ENCODE measurements around the gene C2CD4B. TPM values are rescaled to one million over a fixed set of nuclear protein-coding genes. Genes with fewer than 3 reads are reported as not detected.

Gene C2CD4B
- total RNA-seq, 1 donor from 2014 or later: not detected

GRCh38 chr15:62165793-62166375, 799 bp upstream of the C2CD4B start:
- no peak for TF ChIP-seq CTCF (IDR thresholded peaks at IDR 0.05; ENCODE audit: unreplicated experiment)
- Mint-ChIP-seq H3K4me3 (peak overlapping the region; percentile 63), H3K27me3 (ENCODE audit: low read depth) (peaks cover 78% of the 10 kb centered on the region), H3K4me1 (peaks cover 11% of the 10 kb centered on the region), H3K36me3 (no peaks in the 10 kb centered on the region), H3K9me3 (no peaks in the 10 kb centered on the region), H3K27ac (no peak overlapping the region)
- no peak for DNase-seq (ENCODE audit: low spot score in 2 of 2, unreplicated experiment in 2 of 2)

GRCh38 chr15:62164396-62165103, 535 bp downstream of the C2CD4B start:
- no peak overlapping the region for H3K27ac Mint-ChIP-seq
- H3K4me3 Mint-ChIP-seq: peak overlapping the region; percentile 63
- DNase-seq (ENCODE audit: low spot score in 2 of 2, unreplicated experiment in 2 of 2): peak in 1 of 2 experiments; percentile 48
- no peaks in the 10 kb centered on the region for H3K36me3 Mint-ChIP-seq
- H3K9me3 Mint-ChIP-seq: peaks cover 3% of the 10 kb centered on the region
- peaks cover 11% of the 10 kb centered on the region for H3K4me1 Mint-ChIP-seq
- H3K27me3 Mint-ChIP-seq (ENCODE audit: low read depth): peaks cover 88% of the 10 kb centered on the region
- TF ChIP-seq CTCF (IDR thresholded peaks at IDR 0.05; ENCODE audit: unreplicated experiment): no peak

- DNase-seq (ENCODE audit: low spot score in 2 of 2, unreplicated experiment in 2 of 2): no peak
- Mint-ChIP-seq H3K4me3 (no peak overlapping the region), H3K9me3 (peaks cover 6% of the 10 kb centered on the region), H3K27ac (no peak overlapping the region), H3K4me1 (peaks cover 11% of the 10 kb centered on the region), H3K27me3 (ENCODE audit: low read depth) (peaks cover 87% of the 10 kb centered on the region), H3K36me3 (no peaks in the 10 kb centered on the region)
- no peak for TF ChIP-seq CTCF (IDR thresholded peaks at IDR 0.05; ENCODE audit: unreplicated experiment)
These were observed 1.1 kb downstream of the C2CD4B start for GRCh38 chr15:62164014-62164395.

- peak overlapping the region; percentile 16 for H3K4me3 Mint-ChIP-seq
- no peak for TF ChIP-seq CTCF (IDR thresholded peaks at IDR 0.05; ENCODE audit: unreplicated experiment)
- peaks cover 11% of the 10 kb centered on the region for H3K4me1 Mint-ChIP-seq
- no peak overlapping the region for H3K27ac Mint-ChIP-seq
- no peaks in the 10 kb centered on the region for H3K36me3 Mint-ChIP-seq
- peaks cover 88% of the 10 kb centered on the region for H3K27me3 Mint-ChIP-seq (ENCODE audit: low read depth)
- DNase-seq (ENCODE audit: low spot score in 2 of 2, unreplicated experiment in 2 of 2): no peak
- peaks cover 6% of the 10 kb centered on the region for H3K9me3 Mint-ChIP-seq
These were observed 1.6 kb downstream of the C2CD4B start for GRCh38 chr15:62163397-62164013.

GRCh38 chr15:62153228-62153627, 11.9 kb downstream of the C2CD4B start:
- TF ChIP-seq CTCF (IDR thresholded peaks at IDR 0.05; ENCODE audit: unreplicated experiment): no peak
- DNase-seq (ENCODE audit: low spot score in 2 of 2, unreplicated experiment in 2 of 2): no peak
- Mint-ChIP-seq H3K27me3 (ENCODE audit: low read depth) (peaks cover 38% of the 10 kb centered on the region), H3K9me3 (peaks cover 5% of the 10 kb centered on the region), H3K4me1 (no peaks in the 10 kb centered on the region), H3K36me3 (no peaks in the 10 kb centered on the region), H3K4me3 (no peak overlapping the region), H3K27ac (no peak overlapping the region)

Data from mesothelial cell of epicardium (in vitro differentiated cells).